Activated naive CD8-positive, alpha-beta T cell treated with anti-CD3 and anti-CD28 coated beads, Interleukin-2, amount 50 U/mL, for 24 hours (primary cell): Measurements from ENCODE around the gene PCDHGC5.

Experiments used
- ATAC-seq: fragments of 150-1000 bp; cut with Tn5 transposase; one replicate; pipeline ENCODE4 v1.10.0; 2021
- DNase-seq: peaks from one replicate; pipeline ENCODE4 v3.0.0; 2021
- H3K27ac Mint-ChIP-seq: one replicate; pipeline ENCODE4 v1.8.0; 2021; ENCODE audit warnings: mild to moderate bottlenecking, mixed read lengths
- H3K27me3 Mint-ChIP-seq: one replicate; pipeline ENCODE4 v1.8.0; 2021; ENCODE audit warnings: mixed read lengths
- H3K36me3 Mint-ChIP-seq: one replicate; pipeline ENCODE4 v1.8.0; 2021; ENCODE audit warnings: low read depth, mixed read lengths
- H3K4me1 Mint-ChIP-seq: one replicate; pipeline ENCODE4 v1.8.0; 2021; ENCODE audit warnings: mixed read lengths
- H3K4me3 Mint-ChIP-seq: one replicate; pipeline ENCODE4 v1.8.0; 2021; ENCODE audit warnings: mild to moderate bottlenecking, moderate library complexity, mixed read lengths
- H3K9me3 Mint-ChIP-seq: one replicate; pipeline ENCODE4 v1.8.0; 2021; ENCODE audit warnings: mixed read lengths

The PCDHGC5 gene

DNA sequence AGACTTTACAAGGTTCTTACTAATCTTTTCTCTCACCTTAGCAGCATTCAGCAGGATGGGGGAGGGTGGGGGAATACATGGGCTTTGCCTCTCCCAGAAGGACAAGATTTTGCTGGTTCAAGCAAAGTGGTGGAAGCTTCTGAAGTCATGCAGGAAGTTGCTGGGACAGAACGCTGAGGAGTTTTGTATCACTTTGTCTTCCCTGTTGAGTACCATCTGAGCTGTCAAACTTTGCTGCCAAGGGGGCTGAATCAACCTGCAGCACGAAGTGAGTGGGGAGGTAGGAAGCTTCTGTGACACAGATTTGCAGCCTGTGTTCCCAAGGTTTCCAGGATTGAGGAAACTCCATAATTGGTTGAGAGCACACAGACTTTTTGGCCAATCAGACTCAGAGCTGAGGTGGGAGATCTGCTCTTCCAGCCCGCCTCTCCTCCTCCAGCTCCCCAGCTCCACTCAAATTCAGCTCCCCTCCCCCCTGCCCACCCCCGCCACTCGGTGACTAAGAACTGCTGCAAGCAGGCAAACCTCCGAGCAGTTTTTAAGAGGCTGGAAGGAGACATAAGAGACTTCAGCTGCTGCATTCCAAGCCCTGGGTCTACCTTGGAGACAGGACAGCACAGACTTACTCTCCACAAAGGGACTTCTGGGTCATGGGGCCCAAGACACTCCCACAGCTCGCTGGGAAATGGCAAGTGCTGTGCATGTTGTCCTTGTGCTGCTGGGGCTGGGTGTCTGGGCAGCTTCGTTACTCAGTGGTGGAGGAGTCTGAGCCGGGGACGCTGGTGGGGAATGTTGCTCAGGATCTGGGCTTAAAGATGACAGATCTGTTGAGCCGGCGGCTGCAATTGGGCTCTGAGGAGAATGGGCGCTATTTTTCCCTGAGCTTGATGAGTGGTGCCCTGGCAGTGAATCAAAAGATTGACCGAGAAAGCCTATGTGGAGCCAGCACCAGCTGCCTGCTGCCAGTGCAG is at the start of gene PCDHGC5:
Gene PCDHGC5, plus strand, starts transcription at position 491 of the 971 bp plus-strand sequence. Its CDS starts 160 bp downstream, at position 651.
- no peak within 1 kb of the TSS for H3K4me3 Mint-ChIP-seq
- peaks cover 11% of the 10 kb centered on the region for H3K4me1 Mint-ChIP-seq
- ATAC-seq (no peak), DNase-seq (no peak)
- H3K27ac Mint-ChIP-seq, result no peak within 1 kb of the TSS
- H3K36me3 Mint-ChIP-seq, result no peaks in the 10 kb centered on the region
- peaks cover 88% of the 10 kb centered on the region for H3K27me3 Mint-ChIP-seq
- H3K9me3 Mint-ChIP-seq, result no peaks in the 10 kb centered on the region

DNA sequence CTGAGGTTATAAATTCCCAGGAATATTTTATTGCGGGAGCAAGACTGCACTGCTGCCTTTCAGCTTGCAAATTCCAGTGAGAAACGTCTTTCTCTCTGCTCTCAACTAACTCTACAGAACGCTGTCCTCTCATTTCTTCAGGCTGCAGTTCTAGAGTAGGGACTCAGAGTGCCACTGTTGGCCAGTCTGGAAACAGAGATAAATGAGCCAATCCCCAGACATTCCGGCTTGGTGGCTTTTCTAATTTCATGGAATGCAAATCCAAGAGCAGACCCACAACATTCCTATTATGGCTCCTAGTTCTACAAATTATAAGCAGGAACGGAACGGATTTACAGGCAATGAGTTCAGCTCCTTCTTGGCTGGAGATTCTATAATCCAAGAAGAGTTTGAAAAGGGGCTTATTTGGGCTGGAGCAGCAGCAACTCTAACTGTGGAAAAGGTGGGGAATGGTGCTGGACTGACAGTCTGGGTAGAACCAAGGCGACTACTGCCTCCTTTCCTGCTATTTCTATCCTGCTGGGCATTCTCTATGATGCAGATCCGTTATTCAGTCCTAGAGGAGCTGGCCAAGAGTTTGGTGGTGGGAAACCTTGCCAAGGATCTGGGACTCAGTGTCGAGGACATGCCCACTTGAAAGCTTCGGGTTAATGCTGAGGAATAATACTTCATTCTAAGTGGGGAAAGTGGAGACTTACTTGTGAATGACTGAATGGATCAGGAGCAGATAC is 49.3 kb upstream of the PCDHGC5 start:
- ATAC-seq, result no peak

DNA sequence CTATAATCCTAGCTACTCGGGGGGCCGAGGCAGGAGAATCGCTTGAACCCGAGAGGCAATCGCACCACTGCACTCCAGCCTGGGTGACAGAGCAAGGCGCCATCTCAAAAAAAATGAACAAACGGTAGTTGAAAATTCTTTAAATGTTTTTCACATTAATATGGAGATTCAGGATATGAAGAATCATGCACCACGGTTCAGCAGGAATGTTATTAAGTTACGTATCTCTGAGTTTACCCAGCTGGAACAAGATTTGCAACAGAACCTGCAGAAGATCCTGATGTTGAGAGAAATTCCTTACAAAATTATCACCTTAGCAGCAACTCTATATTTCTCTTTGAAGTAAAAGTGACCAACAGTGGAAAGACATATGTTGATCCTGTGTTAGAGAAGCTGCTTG is 48.5 kb upstream of the PCDHGC5 start:
- DNase-seq (no peak), ATAC-seq (no peak)
- no peak overlapping the region for H3K27ac Mint-ChIP-seq
- no peak overlapping the region for H3K4me3 Mint-ChIP-seq
- no peaks in the 10 kb centered on the region for H3K4me1 Mint-ChIP-seq
- peaks cover 4% of the 10 kb centered on the region for H3K9me3 Mint-ChIP-seq
- H3K36me3 Mint-ChIP-seq, result no peaks in the 10 kb centered on the region
- peaks cover 25% of the 10 kb centered on the region for H3K27me3 Mint-ChIP-seq

More for the DNA sequence above, 49.3 kb upstream of the PCDHGC5 start:
- peaks cover 23% of the 10 kb centered on the region for H3K27me3 Mint-ChIP-seq
- no peak overlapping the region for H3K4me3 Mint-ChIP-seq
- H3K36me3 Mint-ChIP-seq, result no peaks in the 10 kb centered on the region
- no peak overlapping the region for H3K27ac Mint-ChIP-seq
- DNase-seq, result no peak
- no peaks in the 10 kb centered on the region for H3K4me1 Mint-ChIP-seq
- H3K9me3 Mint-ChIP-seq, result peaks cover 4% of the 10 kb centered on the region

GRCh38 chr5:141441571-141442170 is 47.2 kb upstream of the PCDHGC5 start:
- Mint-ChIP-seq H3K36me3 (no peaks in the 10 kb centered on the region), H3K9me3 (peaks cover 4% of the 10 kb centered on the region), H3K4me1 (no peaks in the 10 kb centered on the region), H3K4me3 (no peak overlapping the region), H3K27me3 (peaks cover 25% of the 10 kb centered on the region), H3K27ac (no peak overlapping the region)
- no peak for ATAC-seq
- DNase-seq, result no peak

DNA sequence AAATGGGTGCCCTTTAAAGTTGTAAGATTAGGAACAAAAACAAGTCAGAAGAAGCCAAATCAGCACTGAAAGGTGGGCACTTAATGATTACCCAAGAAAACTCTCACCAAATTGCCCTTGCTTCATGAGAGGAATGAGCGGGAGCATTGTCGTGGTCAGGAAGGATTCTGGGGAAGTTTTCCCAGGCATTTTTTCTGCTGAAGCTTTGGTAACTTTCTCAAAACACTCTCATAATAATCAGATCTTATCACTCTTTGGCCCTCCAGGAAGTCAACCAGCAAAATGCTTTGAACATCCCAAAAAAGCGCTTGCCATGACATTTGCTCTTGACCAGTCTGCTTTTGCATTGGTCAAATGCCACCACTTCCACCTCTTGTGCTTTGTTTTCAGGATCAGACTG is 23.5 kb upstream of the PCDHGC5 start:
- H3K4me1 Mint-ChIP-seq, result no peaks in the 10 kb centered on the region
- H3K36me3 Mint-ChIP-seq, result no peaks in the 10 kb centered on the region
- peaks cover 22% of the 10 kb centered on the region for H3K27me3 Mint-ChIP-seq
- H3K4me3 Mint-ChIP-seq, result no peak overlapping the region
- H3K9me3 Mint-ChIP-seq, result no peaks in the 10 kb centered on the region
- H3K27ac Mint-ChIP-seq, result no peak overlapping the region
- ATAC-seq (no peak), DNase-seq (no peak)

DNA sequence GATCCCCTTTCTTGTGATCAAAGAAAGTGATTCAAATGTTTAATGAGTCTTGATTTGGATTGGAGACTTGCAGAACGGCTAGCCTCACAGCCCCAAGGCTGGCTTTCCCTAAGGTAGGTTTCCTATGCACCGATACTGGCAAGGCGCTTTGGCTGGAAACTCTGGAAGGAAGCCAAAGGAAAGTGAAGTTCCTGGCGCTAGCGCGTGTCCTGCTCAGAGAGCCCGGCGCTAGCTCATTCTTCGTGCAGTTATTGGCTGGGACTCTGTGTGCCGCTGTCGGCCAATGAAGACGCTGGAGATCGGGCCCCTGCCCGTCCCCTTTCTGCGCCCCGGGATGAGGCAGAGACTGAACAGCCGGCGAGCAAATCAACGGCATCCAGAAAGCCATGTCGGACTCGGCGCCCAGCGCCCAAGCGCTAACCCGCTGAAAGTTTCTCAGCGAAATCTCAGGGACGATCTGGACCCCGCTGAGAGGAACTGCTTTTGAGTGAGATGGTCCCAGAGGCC is 13.2 kb upstream of the PCDHGC5 start, which contains the start of gene PCDHGC3:
Gene PCDHGC3, plus strand, starts transcription at position 342 of the 507 bp plus-strand sequence. Its CDS starts 151 bp downstream, at position 493.
- H3K36me3 Mint-ChIP-seq, result peaks cover 1% of the 10 kb centered on the region
- peaks cover 52% of the 10 kb centered on the region for H3K27me3 Mint-ChIP-seq

DNA sequence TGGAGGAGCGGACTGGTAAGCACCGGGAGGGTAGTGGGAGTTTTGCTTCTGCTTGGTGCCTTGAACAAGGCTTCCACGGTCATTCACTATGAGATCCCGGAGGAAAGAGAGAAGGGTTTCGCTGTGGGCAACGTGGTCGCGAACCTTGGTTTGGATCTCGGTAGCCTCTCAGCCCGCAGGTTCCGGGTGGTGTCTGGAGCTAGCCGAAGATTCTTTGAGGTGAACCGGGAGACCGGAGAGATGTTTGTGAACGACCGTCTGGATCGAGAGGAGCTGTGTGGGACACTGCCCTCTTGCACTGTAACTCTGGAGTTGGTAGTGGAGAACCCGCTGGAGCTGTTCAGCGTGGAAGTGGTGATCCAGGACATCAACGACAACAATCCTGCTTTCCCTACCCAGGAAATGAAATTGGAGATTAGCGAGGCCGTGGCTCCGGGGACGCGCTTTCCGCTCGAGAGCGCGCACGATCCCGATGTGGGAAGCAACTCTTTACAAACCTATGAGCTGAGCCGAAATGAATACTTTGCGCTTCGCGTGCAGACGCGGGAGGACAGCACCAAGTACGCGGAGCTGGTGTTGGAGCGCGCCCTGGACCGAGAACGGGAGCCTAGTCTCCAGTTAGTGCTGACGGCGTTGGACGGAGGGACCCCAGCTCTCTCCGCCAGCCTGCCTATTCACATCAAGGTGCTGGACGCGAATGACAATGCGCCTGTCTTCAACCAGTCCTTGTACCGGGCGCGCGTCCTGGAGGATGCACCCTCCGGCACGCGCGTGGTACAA is 12.6 kb upstream of the PCDHGC5 start:
- Mint-ChIP-seq H3K36me3 (peaks cover 1% of the 10 kb centered on the region), H3K4me1 (peaks cover 28% of the 10 kb centered on the region), H3K4me3 (peak overlapping the region; percentile 84), H3K9me3 (no peaks in the 10 kb centered on the region), H3K27ac (no peak overlapping the region), H3K27me3 (peaks cover 58% of the 10 kb centered on the region)
- DNase-seq (peak; percentile 10), ATAC-seq (peak; percentile 15)

More for the DNA sequence above, 13.2 kb upstream of the PCDHGC5 start, which contains the start of gene PCDHGC3:
- Mint-ChIP-seq H3K4me1 (peaks cover 28% of the 10 kb centered on the region), H3K9me3 (no peaks in the 10 kb centered on the region), H3K27ac (no peak within 1 kb of the TSS), H3K4me3 (peak within 1 kb of the TSS; percentile 84)
- DNase-seq (peak; percentile 63), ATAC-seq (peak; percentile 96)

DNA sequence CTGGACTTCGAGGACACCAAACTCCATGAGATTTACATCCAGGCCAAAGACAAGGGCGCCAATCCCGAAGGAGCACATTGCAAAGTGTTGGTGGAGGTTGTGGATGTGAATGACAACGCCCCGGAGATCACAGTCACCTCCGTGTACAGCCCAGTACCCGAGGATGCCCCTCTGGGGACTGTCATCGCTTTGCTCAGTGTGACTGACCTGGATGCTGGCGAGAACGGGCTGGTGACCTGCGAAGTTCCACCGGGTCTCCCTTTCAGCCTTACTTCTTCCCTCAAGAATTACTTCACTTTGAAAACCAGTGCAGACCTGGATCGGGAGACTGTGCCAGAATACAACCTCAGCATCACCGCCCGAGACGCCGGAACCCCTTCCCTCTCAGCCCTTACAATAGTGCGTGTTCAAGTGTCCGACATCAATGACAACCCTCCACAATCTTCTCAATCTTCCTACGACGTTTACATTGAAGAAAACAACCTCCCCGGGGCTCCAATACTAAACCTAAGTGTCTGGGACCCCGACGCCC is 11.8 kb upstream of the PCDHGC5 start:
- DNase-seq (no peak), ATAC-seq (no peak)
- peaks cover 61% of the 10 kb centered on the region for H3K27me3 Mint-ChIP-seq
- peaks cover 1% of the 10 kb centered on the region for H3K36me3 Mint-ChIP-seq
- no peak overlapping the region for H3K27ac Mint-ChIP-seq
- no peaks in the 10 kb centered on the region for H3K9me3 Mint-ChIP-seq
- H3K4me1 Mint-ChIP-seq, result peaks cover 28% of the 10 kb centered on the region
- H3K4me3 Mint-ChIP-seq, result peak overlapping the region; percentile 84

GRCh38 chr5:141477815-141478214 is 11.1 kb upstream of the PCDHGC5 start:
- ATAC-seq (no peak), DNase-seq (no peak)
- Mint-ChIP-seq H3K36me3 (peaks cover 1% of the 10 kb centered on the region), H3K4me1 (peaks cover 28% of the 10 kb centered on the region), H3K9me3 (no peaks in the 10 kb centered on the region), H3K4me3 (no peak overlapping the region), H3K27ac (no peak overlapping the region), H3K27me3 (peaks cover 67% of the 10 kb centered on the region)

GRCh38 chr5:141478321-141478945 is 10.4 kb upstream of the PCDHGC5 start:
- Mint-ChIP-seq H3K4me1 (peaks cover 28% of the 10 kb centered on the region), H3K4me3 (no peak overlapping the region), H3K9me3 (no peaks in the 10 kb centered on the region), H3K36me3 (peaks cover 1% of the 10 kb centered on the region), H3K27ac (no peak overlapping the region), H3K27me3 (peaks cover 74% of the 10 kb centered on the region)
- ATAC-seq, result no peak
- DNase-seq, result no peak

- ATAC-seq (no peak), DNase-seq (no peak)
- Mint-ChIP-seq H3K27ac (no peak overlapping the region), H3K9me3 (no peaks in the 10 kb centered on the region), H3K36me3 (peaks cover 1% of the 10 kb centered on the region), H3K27me3 (peaks cover 84% of the 10 kb centered on the region), H3K4me3 (no peak overlapping the region), H3K4me1 (peaks cover 30% of the 10 kb centered on the region)
These were observed 9.1 kb upstream of the PCDHGC5 start for GRCh38 chr5:141479776-141480175.

- no peak overlapping the region for H3K4me3 Mint-ChIP-seq
- H3K36me3 Mint-ChIP-seq, result no peaks in the 10 kb centered on the region
- H3K27ac Mint-ChIP-seq, result no peak overlapping the region
- H3K27me3 Mint-ChIP-seq, result peaks cover 83% of the 10 kb centered on the region
- DNase-seq (no peak), ATAC-seq (no peak)
- H3K9me3 Mint-ChIP-seq, result no peaks in the 10 kb centered on the region
- H3K4me1 Mint-ChIP-seq, result peaks cover 6% of the 10 kb centered on the region
These were observed 5.0 kb upstream of the PCDHGC5 start for GRCh38 chr5:141483902-141484301.

DNA sequence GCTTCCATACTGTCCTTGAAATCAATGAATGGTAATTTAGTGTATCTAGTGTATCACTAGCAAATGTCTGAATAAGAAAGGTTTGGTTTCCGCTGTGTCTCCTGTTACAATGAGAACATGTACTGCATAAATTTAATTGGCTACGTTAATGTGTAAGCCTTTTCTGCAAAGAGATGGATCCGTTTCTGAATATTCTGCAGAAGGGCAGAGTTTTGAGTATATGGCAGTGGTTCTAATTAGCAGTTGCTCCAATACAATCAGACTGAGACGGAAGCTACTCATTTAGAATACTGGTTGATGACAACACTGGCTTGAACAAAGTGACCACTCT is 4.6 kb upstream of the PCDHGC5 start:
- no peaks in the 10 kb centered on the region for H3K9me3 Mint-ChIP-seq
- H3K27me3 Mint-ChIP-seq, result peaks cover 85% of the 10 kb centered on the region
- H3K27ac Mint-ChIP-seq, result no peak overlapping the region
- peaks cover 6% of the 10 kb centered on the region for H3K4me1 Mint-ChIP-seq
- no peaks in the 10 kb centered on the region for H3K36me3 Mint-ChIP-seq
- DNase-seq (no peak), ATAC-seq (no peak)
- H3K4me3 Mint-ChIP-seq, result no peak overlapping the region
